SK-N-SH treated with all-trans-retinoic acid at 6 μM for 48 hours (cell line): ENCODE measurements around the gene AQP5.

Source experiments
- ATAC-seq: fragments of 200-7000 bp; cut with Tn5 transposase; 3 replicates; pipeline ENCODE4 v1.9.1; 2020; ENCODE audit warnings: mild to moderate bottlenecking, moderate library complexity
- ARNTL ChIP-seq: fragments of 450-650 bp; formaldehyde crosslinking; IDR thresholded peaks from 2 replicates; pipeline ENCODE4 v1.5.0; 2020; ENCODE audit warnings: low read depth, mild to moderate bottlenecking, moderate library complexity, borderline replicate concordance
- BACH2 ChIP-seq: fragments of 250-450 bp; sonication (Bioruptor Pico); IDR thresholded peaks from 2 replicates; pipeline ENCODE4 v1.9.0; 2021; ENCODE audit warnings: mild to moderate bottlenecking, borderline replicate concordance
- CREB5 ChIP-seq: fragments of 250-450 bp; sonication (Bioruptor Pico); IDR thresholded peaks from 2 replicates; pipeline ENCODE4 v1.5.1; 2020; ENCODE audit warnings: low read depth, mild to moderate bottlenecking, moderate library complexity
- CSDC2 ChIP-seq: fragments of 250-450 bp; sonication (Bioruptor Pico); IDR thresholded peaks from 2 replicates; pipeline ENCODE4 v1.5.0; 2020; ENCODE audit warnings: mild to moderate bottlenecking, moderate library complexity
- CSRNP3 ChIP-seq: fragments of 250-450 bp; sonication (Bioruptor Pico); IDR thresholded peaks from 2 replicates; pipeline ENCODE4 v1.5.1; 2021; ENCODE audit warnings: mild to moderate bottlenecking, moderate library complexity
- ESRRG ChIP-seq: fragments of 250-450 bp; sonication (Bioruptor Pico); IDR thresholded peaks from 2 replicates; pipeline ENCODE4 v1.6.1; 2021; ENCODE audit warnings: mild to moderate bottlenecking
- GLIS3 ChIP-seq: fragments of 250-450 bp; sonication (Bioruptor Pico); IDR thresholded peaks from 2 replicates; pipeline ENCODE4 v1.5.0; 2020; ENCODE audit warnings: mild to moderate bottlenecking, moderate library complexity
- ISL1 ChIP-seq: fragments of 250-450 bp; sonication (Bioruptor Pico); IDR thresholded peaks from 2 replicates; pipeline ENCODE4 v2.1.2; 2022; ENCODE audit warnings: mild to moderate bottlenecking, moderate library complexity
- OSR1 ChIP-seq: fragments of 250-450 bp; sonication (Bioruptor Pico); IDR thresholded peaks from 2 replicates; pipeline ENCODE4 v1.8.0; 2022; ENCODE audit warnings: moderate library complexity, mild to moderate bottlenecking, inconsistent platforms
- POU6F1 ChIP-seq: fragments of 250-450 bp; sonication (Bioruptor Pico); IDR thresholded peaks from 2 replicates; pipeline ENCODE4 v1.8.0; 2021; ENCODE audit warnings: low read depth, mild to moderate bottlenecking, moderate library complexity, borderline replicate concordance
- PPARA ChIP-seq: fragments of 250-450 bp; sonication (Bioruptor Pico); IDR thresholded peaks from 2 replicates; pipeline ENCODE4 v1.5.0; 2020; ENCODE audit warnings: mild to moderate bottlenecking, borderline replicate concordance
- RARB ChIP-seq: fragments of 250-450 bp; sonication (Bioruptor Pico); IDR thresholded peaks from 2 replicates; pipeline ENCODE4 v1.8.0; 2021; ENCODE audit warnings: mild to moderate bottlenecking, moderate library complexity
- SNAI2 ChIP-seq: fragments of 250-450 bp; sonication (Bioruptor Pico); IDR thresholded peaks from 2 replicates; pipeline ENCODE4 v1.5.0; 2020; ENCODE audit warnings: mild to moderate bottlenecking, moderate library complexity
- TCF4 ChIP-seq: fragments of 250-450 bp; sonication (Bioruptor Pico); IDR thresholded peaks from 2 replicates; pipeline ENCODE4 v1.8.0; 2021; ENCODE audit warnings: mild to moderate bottlenecking, moderate library complexity, borderline replicate concordance
- TOX ChIP-seq: fragments of 250-450 bp; sonication (Bioruptor Pico); IDR thresholded peaks from 2 replicates; pipeline ENCODE4 v1.8.0; 2021; ENCODE audit warnings: mild to moderate bottlenecking, moderate library complexity, borderline replicate concordance
- ZC3H10 ChIP-seq: fragments of 250-450 bp; sonication (Bioruptor Pico); IDR thresholded peaks from 2 replicates; pipeline ENCODE4 v1.5.1; 2021; ENCODE audit warnings: mild to moderate bottlenecking, moderate library complexity
- ZFP3 ChIP-seq: fragments of 250-450 bp; sonication (Bioruptor Pico); IDR thresholded peaks from 2 replicates; pipeline ENCODE4 v1.5.0; 2020; ENCODE audit warnings: mild to moderate bottlenecking, moderate library complexity
- ZFP30 ChIP-seq: fragments of 450-650 bp; formaldehyde crosslinking; IDR thresholded peaks from 2 replicates; pipeline ENCODE4 v1.5.0; 2022; ENCODE audit warnings: mild to moderate bottlenecking, moderate library complexity
- ZNF565 ChIP-seq: fragments of 450-650 bp; formaldehyde crosslinking; conservative IDR thresholded peaks from 2 replicates; pipeline ENCODE4 v1.5.0; 2020; ENCODE audit warnings: low read depth, mild to moderate bottlenecking, moderate library complexity
- ZNF70 ChIP-seq: fragments of 450-650 bp; formaldehyde crosslinking; IDR thresholded peaks from 2 replicates; pipeline ENCODE4 v1.5.0; 2020; ENCODE audit warnings: mild to moderate bottlenecking, moderate library complexity
- TF ChIP-seq, protein P1 (sequence below): fragments of 250-450 bp; sonication (Bioruptor Pico); IDR thresholded peaks from 2 replicates; pipeline ENCODE4 v1.5.0; 2020; ENCODE audit warnings: mild to moderate bottlenecking, moderate library complexity
- TF ChIP-seq, protein P2 (sequence below): fragments of 250-450 bp; sonication (Bioruptor Pico); IDR thresholded peaks from 2 replicates; pipeline ENCODE4 v1.8.0; 2020; ENCODE audit warnings: mild to moderate bottlenecking, moderate library complexity, borderline replicate concordance

Gene AQP5

GRCh38 chr12:49974231-49974675 is 12.6 kb downstream of the AQP5 start:
- TF ChIP-seq ZFP30 (CRISPR knock-in tag) = no peak
- TF ChIP-seq, protein P1, sequence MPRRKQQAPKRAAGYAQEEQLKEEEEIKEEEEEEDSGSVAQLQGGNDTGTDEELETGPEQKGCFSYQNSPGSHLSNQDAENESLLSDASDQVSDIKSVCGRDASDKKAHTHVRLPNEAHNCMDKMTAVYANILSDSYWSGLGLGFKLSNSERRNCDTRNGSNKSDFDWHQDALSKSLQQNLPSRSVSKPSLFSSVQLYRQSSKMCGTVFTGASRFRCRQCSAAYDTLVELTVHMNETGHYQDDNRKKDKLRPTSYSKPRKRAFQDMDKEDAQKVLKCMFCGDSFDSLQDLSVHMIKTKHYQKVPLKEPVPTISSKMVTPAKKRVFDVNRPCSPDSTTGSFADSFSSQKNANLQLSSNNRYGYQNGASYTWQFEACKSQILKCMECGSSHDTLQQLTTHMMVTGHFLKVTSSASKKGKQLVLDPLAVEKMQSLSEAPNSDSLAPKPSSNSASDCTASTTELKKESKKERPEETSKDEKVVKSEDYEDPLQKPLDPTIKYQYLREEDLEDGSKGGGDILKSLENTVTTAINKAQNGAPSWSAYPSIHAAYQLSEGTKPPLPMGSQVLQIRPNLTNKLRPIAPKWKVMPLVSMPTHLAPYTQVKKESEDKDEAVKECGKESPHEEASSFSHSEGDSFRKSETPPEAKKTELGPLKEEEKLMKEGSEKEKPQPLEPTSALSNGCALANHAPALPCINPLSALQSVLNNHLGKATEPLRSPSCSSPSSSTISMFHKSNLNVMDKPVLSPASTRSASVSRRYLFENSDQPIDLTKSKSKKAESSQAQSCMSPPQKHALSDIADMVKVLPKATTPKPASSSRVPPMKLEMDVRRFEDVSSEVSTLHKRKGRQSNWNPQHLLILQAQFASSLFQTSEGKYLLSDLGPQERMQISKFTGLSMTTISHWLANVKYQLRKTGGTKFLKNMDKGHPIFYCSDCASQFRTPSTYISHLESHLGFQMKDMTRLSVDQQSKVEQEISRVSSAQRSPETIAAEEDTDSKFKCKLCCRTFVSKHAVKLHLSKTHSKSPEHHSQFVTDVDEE (CRISPR knock-in tag) = peak; percentile 76; the same call in 1 of the 2 replicates
- peak; percentile 34; the same call in 1 of the 2 replicates for TF ChIP-seq ZNF70
- peak; percentile 96 for ATAC-seq

DNA sequence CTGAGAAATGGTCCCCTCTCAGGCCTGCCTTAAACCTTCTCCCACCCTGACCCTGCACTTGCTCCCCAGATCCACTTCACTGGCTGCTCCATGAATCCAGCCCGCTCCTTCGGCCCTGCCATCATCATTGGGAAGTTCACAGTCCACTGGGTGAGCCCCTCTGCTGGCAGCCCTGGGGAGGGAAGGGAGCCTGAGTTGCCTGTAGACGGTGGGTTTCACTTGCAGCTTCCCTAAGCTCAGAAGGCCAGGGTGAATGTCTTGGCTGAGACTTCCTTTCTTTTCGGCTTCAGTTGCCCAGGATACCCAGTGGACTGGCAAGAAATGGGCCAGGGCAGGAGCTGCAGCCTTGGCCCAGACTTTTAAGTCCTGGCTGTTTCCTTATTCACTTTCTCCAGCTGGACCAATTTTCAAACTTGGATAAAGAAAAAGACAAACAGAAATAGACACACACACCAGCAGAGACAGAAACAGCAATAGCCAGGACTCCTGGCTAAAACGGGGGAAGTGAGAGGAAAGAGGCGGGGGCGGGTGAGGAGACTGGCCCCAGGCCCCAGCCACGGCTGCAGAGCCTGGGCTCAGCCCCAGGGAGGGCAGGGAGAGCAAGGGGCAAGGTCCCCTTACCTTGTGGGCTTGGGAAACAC is 13.1 kb downstream of the AQP5 start:
- TF ChIP-seq TCF4 = no peak
- no peak for ATAC-seq

- no peak for ATAC-seq
- TF ChIP-seq ZC3H10 (CRISPR knock-in tag) = no peak
- TF ChIP-seq, protein P2, sequence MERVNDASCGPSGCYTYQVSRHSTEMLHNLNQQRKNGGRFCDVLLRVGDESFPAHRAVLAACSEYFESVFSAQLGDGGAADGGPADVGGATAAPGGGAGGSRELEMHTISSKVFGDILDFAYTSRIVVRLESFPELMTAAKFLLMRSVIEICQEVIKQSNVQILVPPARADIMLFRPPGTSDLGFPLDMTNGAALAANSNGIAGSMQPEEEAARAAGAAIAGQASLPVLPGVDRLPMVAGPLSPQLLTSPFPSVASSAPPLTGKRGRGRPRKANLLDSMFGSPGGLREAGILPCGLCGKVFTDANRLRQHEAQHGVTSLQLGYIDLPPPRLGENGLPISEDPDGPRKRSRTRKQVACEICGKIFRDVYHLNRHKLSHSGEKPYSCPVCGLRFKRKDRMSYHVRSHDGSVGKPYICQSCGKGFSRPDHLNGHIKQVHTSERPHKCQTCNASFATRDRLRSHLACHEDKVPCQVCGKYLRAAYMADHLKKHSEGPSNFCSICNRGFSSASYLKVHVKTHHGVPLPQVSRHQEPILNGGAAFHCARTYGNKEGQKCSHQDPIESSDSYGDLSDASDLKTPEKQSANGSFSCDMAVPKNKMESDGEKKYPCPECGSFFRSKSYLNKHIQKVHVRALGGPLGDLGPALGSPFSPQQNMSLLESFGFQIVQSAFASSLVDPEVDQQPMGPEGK = no peak
- TF ChIP-seq TOX (CRISPR knock-in tag) = no peak
- no peak for TF ChIP-seq BACH2
- TF ChIP-seq ESRRG (CRISPR knock-in tag) = no peak
- TF ChIP-seq, protein P1 (CRISPR knock-in tag) = no peak
- TF ChIP-seq ZNF70 = no peak
- TF ChIP-seq POU6F1 = no peak
- no peak for TF ChIP-seq ZFP3 (CRISPR knock-in tag)
- no peak for TF ChIP-seq ZNF565 (CRISPR knock-in tag)
- no peak for TF ChIP-seq CSRNP3 (CRISPR knock-in tag)
- no peak for TF ChIP-seq TCF4
- no peak for TF ChIP-seq OSR1 (CRISPR knock-in tag)
- TF ChIP-seq GLIS3 (CRISPR knock-in tag) = no peak
- TF ChIP-seq PPARA (CRISPR knock-in tag) = no peak
- TF ChIP-seq RARB = no peak
- TF ChIP-seq, all 23 proteins: peak for 0
Measured at GRCh38 chr12:49975318-49975761, 13.7 kb downstream of the AQP5 start.

- no peak for ATAC-seq
- TF ChIP-seq BACH2 = no peak
- TF ChIP-seq ZC3H10 (CRISPR knock-in tag) = no peak
- TF ChIP-seq OSR1 (CRISPR knock-in tag) = no peak
- no peak for TF ChIP-seq RARB
- no peak for TF ChIP-seq ISL1 (CRISPR knock-in tag)
- TF ChIP-seq CREB5 (CRISPR knock-in tag) = no peak
- TF ChIP-seq GLIS3 (CRISPR knock-in tag) = no peak
- TF ChIP-seq CSRNP3 (CRISPR knock-in tag) = no peak
- no peak for TF ChIP-seq CSDC2 (CRISPR knock-in tag)
- no peak for TF ChIP-seq ZFP30 (CRISPR knock-in tag)
- no peak for TF ChIP-seq SNAI2 (CRISPR knock-in tag)
- no peak for TF ChIP-seq ARNTL (CRISPR knock-in tag)
Measured at GRCh38 chr12:49976557-49976956, 14.9 kb downstream of the AQP5 start.
